ENCODE data around the gene PITPNM3. TPM values are rescaled to one million over a fixed set of nuclear protein-coding genes. Genes with fewer than 3 reads are reported as not detected.

The PITPNM3 gene
- total RNA-seq, 1 experiment from 2014 or later: 4.2 TPM

- no peak overlapping the region for H3K9ac ChIP-seq (ENCODE audit: low read length)
- POLR2A ChIA-PET: no interaction called here
- peaks cover 4% of the 10 kb centered on the region; the same call in 1 of the 2 replicates for H3K79me2 ChIP-seq (ENCODE audit: insufficient read depth, low read length)
- TF ChIP-seq ZBTB33 (IDR thresholded peaks at IDR 0.05; ENCODE audit: extremely low read depth, insufficient replicate concordance, low read length): no peak
- no peak overlapping the region for H3K27ac ChIP-seq (ENCODE audit: low read depth, low read length)
- RAD21 ChIA-PET (ENCODE audit: low non-redundant PET in 1 of 2, low total read pairs in 2 of 2, uncharacterized antibody in 2 of 2, unreplicated experiment in 2 of 2): interaction anchor here in 1 of 2 experiments (0.7 kb wide), 1 partner anchor 12 kb away, joined by 3 read pairs; no protein-coding TSS in a partner anchor
- ATAC-seq (no peak), DNase-seq (ENCODE audit: low read depth, low spot score) (no peak)
- H3K4me2 ChIP-seq (ENCODE audit: low read length): no peak overlapping the region
- no peaks in the 10 kb centered on the region for H3K9me3 ChIP-seq (ENCODE audit: control insufficient read depth in 1 of 2, insufficient read depth in 1 of 2, low read depth in 1 of 2, low read length in 2 of 2)
- peaks cover 4 to 16% of the 10 kb centered on the region in 2 experiments; a peak in 2 of 4 replicates for H3K4me1 ChIP-seq (ENCODE audit: control insufficient read depth in 1 of 2, insufficient read depth in 2 of 2, low read length in 2 of 2)
- CTCF ChIA-PET: no interaction called here
- no peak overlapping the region for H2AFZ ChIP-seq (ENCODE audit: low read depth, low read length, poor library complexity, severe bottlenecking)
- H3K9me2 ChIP-seq (ENCODE audit: insufficient read depth): no peaks in the 10 kb centered on the region
- no peak overlapping the region for H3K4me3 ChIP-seq (replicated peaks in 1 of 2; ENCODE audit: low read depth in 1 of 2, low read length in 2 of 2)
- H3K36me3 ChIP-seq (ENCODE audit: control insufficient read depth in 1 of 2, insufficient read depth in 2 of 2, low read length in 2 of 2): peaks cover 23 to 27% of the 10 kb centered on the region in 2 experiments; a peak in 3 of 4 replicates
- H3K27me3 ChIP-seq (ENCODE audit: insufficient read depth, low read length): no peaks in the 10 kb centered on the region
- H4K20me1 ChIP-seq (ENCODE audit: insufficient read depth): no peaks in the 10 kb centered on the region
- intact Hi-C loops (cut with micrococcal nuclease): no loop called here
- BruUV-seq (replicated peaks): no TSS peak
These were observed 107.9 kb downstream of the PITPNM3 start for GRCh38 chr17:6448473-6448872.

- TF ChIP-seq EZH2 (IDR thresholded peaks at IDR 0.05) (no peak), RAD21 (IDR thresholded peaks at IDR 0.05; ENCODE audit: low read depth) (no peak), SIN3A (IDR thresholded peaks at IDR 0.05; ENCODE audit: low read depth) (no peak), ATF3 (IDR thresholded peaks at IDR 0.05) (no peak), MAX (IDR thresholded peaks at IDR 0.05) (no peak), REST (IDR thresholded peaks at IDR 0.05; ENCODE audit: low read depth) (no peak), FOSL1 (IDR thresholded peaks at IDR 0.05; ENCODE audit: low read depth) (no peak), EZH2phosphoT487 (IDR thresholded peaks at IDR 0.05; ENCODE audit: borderline replicate concordance) (no peak), SP1 (IDR thresholded peaks at IDR 0.05; ENCODE audit: low read depth) (no peak)
- H3K4me1 ChIP-seq (ENCODE audit: control insufficient read depth in 1 of 2, insufficient read depth in 2 of 2, low read length in 2 of 2): peaks cover 8 to 20% of the 10 kb centered on the region in 2 experiments; a peak in 2 of 4 replicates
- DNase-seq (ENCODE audit: low read depth, low spot score) (no peak), ATAC-seq (no peak)
- no peak overlapping the region for H3K27ac ChIP-seq (ENCODE audit: low read depth, low read length)
- RAD21 ChIA-PET (ENCODE audit: low non-redundant PET in 1 of 2, low total read pairs in 2 of 2, uncharacterized antibody in 2 of 2, unreplicated experiment in 2 of 2): no interaction called here
- POLR2A ChIA-PET: no interaction called here
- no peak overlapping the region for H2AFZ ChIP-seq (ENCODE audit: low read depth, low read length, poor library complexity, severe bottlenecking)
- H3K9me2 ChIP-seq (ENCODE audit: insufficient read depth): no peaks in the 10 kb centered on the region
- no peak overlapping the region for H3K4me2 ChIP-seq (ENCODE audit: low read length)
- BruUV-seq (replicated peaks): no TSS peak
- intact Hi-C loops (cut with micrococcal nuclease): no loop called here
- CTCF ChIA-PET: no interaction called here
- H3K27me3 ChIP-seq (ENCODE audit: insufficient read depth, low read length): no peaks in the 10 kb centered on the region
- H3K9me3 ChIP-seq (ENCODE audit: control insufficient read depth in 1 of 2, insufficient read depth in 1 of 2, low read depth in 1 of 2, low read length in 2 of 2): no peaks in the 10 kb centered on the region
- H3K4me3 ChIP-seq (replicated peaks in 1 of 2; ENCODE audit: low read depth in 1 of 2, low read length in 2 of 2): no peak overlapping the region
- no peaks in the 10 kb centered on the region for H4K20me1 ChIP-seq (ENCODE audit: insufficient read depth)
- H3K79me2 ChIP-seq (ENCODE audit: insufficient read depth, low read length): peaks cover 4% of the 10 kb centered on the region; the same call in 1 of the 2 replicates
- H3K9ac ChIP-seq (ENCODE audit: low read length): no peak overlapping the region
- H3K36me3 ChIP-seq (ENCODE audit: control insufficient read depth in 1 of 2, insufficient read depth in 2 of 2, low read length in 2 of 2): peaks cover 23 to 27% of the 10 kb centered on the region in 2 experiments; a peak in 3 of 4 replicates
These were observed 109.7 kb downstream of the PITPNM3 start for GRCh38 chr17:6446516-6447100.

All from HCT116 (cell line).